Stimulated activated CD4-positive, alpha-beta T cell treated with anti-CD3 and anti-CD28 coated beads, Interleukin-12 subunit alpha, Interleukin-12 subunit beta, amount 100 ng/mL, for 48 hours (primary cell): ENCODE measurements around the gene GAD1.

Source experiments
- DNase-seq, 3 donors: peaks; one replicate each; pipeline ENCODE4 v3.0.0-alpha.2; 2020; ENCODE audit warnings: low read depth in 2 of 3, low spot score in 1 of 3

The GAD1 gene

GRCh38 chr2:170817093-170818035 lies 677 bp downstream of the GAD1 start:
- no peak for DNase-seq

DNA sequence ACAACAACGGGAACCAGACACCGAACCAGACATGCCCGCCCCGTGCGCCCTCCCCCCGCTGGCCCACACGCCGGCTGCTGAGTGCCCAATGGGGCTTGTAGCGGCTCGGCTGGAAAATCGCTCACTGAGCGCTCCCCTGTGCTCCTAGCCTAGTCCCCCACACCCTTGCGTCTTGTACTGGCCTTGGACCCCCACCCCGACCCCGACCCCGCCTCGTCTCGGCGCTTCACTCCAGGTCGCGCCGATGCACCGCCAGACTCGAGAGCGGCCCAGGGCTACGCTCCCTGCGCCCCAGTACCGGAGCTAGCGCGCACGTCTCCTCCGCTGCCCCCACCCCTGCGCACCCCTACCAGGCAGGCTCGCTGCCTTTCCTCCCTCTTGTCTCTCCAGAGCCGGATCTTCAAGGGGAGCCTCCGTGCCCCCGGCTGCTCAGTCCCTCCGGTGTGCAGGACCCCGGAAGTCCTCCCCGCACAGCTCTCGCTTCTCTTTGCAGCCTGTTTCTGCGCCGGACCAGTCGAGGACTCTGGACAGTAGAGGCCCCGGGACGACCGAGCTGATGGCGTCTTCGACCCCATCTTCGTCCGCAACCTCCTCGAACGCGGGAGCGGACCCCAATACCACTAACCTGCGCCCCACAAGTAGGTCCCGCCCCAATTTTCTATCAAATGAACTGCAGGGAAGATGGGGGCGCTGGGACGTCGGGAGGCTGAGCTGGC lies 1.5 kb downstream of the GAD1 start:
- no peak for DNase-seq

DNA sequence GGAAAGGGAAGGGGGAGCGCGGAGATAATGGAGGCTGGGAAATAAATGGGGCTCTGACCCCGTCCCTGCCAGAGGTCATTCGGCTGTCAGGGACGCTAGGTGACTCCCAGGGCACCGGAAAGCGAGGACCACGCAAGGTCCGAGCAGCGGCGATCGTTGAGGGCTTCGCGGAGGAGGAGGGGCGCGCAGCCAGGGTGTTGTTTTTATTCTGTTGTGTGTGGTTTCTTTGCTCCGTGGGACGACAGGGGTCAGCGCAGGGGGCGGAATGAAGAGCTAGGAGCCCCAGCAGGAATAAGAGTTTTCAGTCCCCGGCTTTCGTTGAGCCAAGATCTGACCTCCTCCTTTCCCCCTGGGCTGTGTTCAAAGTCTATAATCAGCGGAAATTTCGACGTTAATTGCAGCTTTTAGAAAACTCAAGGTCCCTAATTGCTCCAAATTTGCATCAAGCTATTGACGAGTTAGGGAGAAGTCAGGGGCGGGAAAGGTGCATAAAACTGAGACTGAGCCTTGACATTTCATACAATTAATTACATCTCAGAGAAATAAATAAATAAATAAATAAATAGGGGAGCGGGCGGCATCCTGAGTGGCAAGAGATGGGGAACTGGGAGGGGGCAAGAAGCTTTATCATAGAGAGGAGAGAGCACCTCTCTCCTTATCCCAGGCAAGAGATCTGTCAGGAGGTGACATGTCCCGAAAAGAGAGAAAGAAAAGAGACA lies 2.2 kb downstream of the GAD1 start:
- no peak for DNase-seq

- DNase-seq = no peak
These were observed 3.3 kb downstream of the GAD1 start for GRCh38 chr2:170819680-170820664.

DNA sequence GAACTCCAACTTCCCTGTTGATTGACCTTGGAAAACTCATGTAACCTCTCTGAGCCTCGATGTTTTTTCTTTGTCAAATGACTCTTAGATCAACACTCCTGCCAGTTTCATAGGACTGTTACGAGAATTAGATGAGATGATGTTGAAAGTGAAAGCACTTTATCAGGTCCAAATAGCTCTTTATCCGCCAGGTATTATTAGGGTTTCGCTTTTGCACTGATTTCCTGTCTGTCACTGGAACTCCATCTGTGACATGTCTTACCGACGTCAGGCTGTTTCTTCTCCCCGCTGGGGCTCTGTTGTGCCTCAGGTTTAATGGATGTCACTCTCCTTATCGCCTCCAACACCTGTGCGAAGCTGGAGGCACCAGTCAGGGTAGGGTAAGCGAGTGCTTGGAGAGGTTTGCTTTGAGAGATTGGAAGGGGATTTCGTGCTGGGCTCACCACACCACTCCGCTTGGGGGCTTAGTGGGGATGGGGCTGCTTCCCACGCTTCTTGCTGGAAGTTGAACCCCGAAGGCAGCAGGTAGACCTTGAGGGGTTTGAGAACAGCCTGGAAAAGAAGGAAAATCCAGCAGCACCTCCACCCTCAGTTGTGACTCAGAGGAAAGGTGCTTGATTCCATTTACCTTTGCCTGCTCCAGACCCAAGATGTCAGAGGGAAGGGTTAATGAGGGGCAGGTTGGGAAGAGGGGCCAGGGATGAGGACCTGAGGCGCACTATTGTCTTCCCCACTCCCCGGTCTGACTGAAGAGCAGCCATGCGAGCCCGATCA lies 4.3 kb downstream of the GAD1 start:
- no peak for DNase-seq

GRCh38 chr2:170821531-170822289 lies 5.0 kb downstream of the GAD1 start:
- no peak for DNase-seq

DNA sequence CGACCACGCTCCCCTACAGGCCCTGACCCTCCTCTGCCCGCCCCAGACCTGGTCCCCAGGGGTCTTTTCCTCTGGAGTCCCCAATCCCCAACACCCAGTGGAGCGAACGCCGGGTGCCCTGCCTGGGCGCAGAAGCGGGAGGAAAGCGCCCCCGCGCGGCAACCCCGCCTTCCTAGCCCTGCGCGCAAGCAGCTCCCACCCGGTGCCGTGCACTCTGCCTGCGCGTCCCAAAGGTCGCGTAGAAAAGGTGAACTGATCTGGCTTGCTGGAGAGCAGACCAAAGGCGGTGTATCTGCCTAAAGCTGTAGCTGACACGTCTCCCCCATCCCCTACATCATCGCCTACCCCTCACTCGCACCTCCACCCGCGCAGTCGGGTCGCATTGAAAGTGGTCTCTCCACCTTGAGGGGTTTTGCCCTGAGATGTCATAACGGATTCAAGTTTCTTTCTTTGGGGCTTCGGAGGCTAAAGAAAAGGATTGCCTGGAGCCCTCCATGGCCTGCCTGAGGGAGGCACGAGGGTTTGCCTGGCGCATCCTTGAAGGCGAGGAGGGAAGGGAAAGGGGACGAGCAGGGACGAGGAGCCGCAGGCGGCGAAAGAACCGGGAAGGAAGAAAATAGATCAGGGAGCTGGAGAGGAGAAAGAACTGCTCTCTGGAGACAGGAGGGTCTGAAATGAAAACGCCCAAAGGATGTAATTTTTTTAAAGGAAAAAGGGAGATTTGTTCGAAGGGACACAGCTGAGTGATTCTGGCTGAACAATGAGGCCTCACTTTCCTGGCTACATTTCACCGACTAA lies 5.8 kb downstream of the GAD1 start:
- no peak for DNase-seq

- no peak for DNase-seq
These were observed 6.6 kb downstream of the GAD1 start for GRCh38 chr2:170823088-170823897.

DNA sequence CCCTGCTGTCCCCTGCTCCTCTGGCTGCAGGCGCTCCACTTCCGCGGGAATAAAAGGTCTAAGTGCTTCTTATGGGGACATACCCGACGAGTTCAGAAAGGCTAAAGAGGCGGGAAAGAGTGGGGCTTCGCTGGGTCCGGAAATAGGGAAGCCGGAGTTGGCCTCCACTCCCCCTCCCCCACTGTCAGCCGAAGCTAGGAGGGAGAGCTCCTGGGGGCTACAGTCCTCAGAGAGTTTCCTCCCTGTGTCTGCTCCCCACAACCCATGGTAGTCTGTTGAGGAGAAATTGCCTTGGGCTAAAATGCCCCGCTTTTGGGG lies 7.2 kb downstream of the GAD1 start:
- no peak for DNase-seq

DNA sequence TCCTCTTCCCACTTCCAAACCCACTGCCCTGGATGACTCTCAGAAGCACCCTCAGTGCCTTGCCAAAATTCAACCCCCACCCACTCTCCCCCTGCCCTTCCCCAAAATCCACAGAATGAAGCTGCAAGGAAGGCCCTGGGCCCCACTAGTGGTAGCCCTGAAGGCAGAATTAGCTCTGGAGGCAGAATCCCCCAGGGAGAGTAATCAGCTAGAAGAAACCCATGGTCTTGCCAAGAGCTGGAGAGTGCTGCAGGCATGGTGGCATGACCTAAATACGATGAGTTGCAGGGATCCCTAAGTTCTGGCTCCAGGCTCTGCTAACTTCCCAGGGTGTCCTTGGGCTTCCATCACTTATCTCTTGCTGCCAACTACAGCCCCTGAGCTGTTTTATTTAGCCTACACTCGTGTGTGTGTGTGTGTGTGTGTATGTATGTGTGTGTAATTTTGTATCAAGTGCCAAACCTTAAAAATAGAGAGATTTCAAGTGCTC lies 7.9 kb downstream of the GAD1 start:
- DNase-seq = no peak

- DNase-seq = no peak
These were observed 11.3 kb downstream of the GAD1 start for GRCh38 chr2:170827841-170828532.

DNA sequence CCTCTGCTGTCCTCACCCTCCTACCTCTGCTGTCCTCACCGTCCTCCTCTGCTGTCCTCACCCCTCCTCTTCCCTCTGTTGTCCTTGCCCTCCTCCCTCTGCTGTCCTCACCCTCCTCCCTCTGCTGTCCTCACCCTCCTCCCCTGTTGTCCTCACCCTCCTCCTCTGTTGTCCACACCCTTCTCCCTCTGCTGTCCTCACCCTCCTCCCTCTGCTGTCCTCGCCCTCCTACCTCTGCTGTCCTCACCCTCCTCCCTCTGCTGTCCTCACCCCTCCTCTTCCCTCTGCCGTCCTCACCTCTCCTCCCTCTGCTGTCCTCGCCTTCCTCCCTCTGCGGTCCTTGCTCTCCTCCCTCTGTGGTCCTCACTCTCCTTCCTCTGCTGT lies 11.8 kb downstream of the GAD1 start:
- DNase-seq = no peak

DNA sequence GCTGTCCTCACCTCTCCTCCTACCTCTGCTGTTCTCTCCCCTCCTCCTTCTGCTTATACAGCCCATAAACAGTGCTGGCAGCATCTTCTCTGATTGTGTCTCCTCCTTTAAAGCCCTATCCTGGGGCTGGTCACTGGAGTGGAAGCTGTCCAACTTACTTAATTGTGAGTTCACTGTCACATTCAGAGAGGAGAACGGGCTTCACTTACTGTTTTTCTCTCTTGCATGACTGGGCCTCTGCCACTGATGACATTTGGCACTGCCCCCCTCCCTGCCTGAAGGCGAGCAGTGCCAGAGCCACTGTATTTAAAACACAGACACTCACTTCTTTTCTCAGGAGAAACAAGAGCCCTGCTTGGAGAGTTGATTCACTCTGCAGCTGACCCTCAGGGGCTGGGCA lies 12.3 kb downstream of the GAD1 start:
- DNase-seq = no peak

GRCh38 chr2:170830166-170830565 lies 13.5 kb downstream of the GAD1 start:
- no peak for DNase-seq

GRCh38 chr2:170831115-170831514 lies 14.4 kb downstream of the GAD1 start:
- DNase-seq = no peak

DNA sequence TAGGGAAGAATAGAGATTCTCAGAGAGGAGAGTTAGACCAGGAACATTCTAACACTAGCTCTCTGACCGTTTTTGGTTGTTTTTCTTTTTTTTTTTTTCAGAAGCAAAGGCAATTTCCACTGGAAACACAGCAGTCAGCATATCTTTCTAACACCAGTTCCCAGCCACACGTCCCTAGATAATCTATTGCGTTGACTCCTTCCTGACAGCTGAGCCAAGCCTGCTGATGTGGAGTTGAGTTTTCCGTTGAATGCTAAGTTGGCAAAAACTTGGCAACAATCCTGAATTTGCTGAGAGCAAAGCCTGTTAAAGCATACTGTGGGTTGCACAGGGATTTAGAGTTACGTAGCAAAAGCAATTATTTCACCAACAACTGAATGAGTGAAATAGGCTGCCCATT lies 19.3 kb downstream of the GAD1 start:
- no peak for DNase-seq

DNA sequence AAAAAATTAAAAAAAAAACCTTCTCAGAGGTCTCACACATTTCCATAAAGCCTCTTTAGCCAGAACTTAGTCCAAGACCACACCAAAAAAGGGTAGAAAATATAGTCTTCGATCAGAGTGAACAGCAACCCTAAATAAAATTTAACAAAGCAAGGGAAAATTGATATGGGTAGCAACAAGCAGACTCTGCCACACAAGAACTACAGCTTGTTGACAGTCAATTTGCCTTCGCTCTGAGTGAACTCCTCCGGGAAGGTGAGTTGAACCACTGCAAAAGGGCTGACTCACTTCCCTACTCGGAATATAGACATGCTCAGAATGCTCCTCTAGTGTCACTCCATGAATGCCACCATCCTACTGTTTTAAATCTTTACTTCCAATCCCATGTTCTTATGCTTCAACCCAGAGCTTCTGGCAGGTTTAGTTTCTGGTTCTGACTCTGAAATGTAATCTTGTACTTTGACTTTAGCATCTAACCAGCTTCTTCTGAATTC lies 24.1 kb downstream of the GAD1 start:
- DNase-seq = no peak
